ENCODE results near the gene ALDOB.
"Not testable (repeated sequence)": the region's sequence is repeated elsewhere in the genome, so short reads cannot be mapped to it uniquely, and the experiment has no call there.

Gene ALDOB

DNA sequence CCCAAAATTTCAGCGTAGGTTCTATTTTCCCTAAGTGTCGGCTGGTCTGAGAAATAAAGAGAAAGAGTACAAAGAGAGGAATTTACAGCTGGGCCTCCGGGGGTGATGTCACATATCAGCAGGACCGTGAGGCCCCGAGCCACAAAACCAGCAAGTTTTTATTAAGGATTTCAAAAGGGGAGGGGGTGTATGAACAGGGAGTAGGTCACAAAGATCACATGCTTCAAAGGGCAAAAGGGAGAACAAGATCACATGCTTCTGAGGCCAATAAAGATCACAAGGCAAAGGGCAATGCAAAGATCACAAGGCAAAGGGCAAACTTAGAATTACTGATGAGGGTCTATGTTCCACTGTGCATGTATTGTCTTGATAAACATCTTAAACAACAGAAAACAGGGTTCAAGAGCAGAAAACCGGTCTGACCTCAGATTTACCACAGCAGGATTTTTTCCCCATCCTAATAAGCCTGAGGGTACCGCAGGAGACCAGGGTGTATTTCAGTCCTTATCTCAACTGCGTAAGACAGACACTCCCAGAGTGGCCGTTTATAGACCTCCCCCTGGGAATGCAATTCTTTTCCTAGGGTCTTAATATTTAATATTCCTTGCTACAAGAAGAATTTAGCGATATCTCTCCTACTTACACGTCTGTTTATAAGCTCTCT lies 50.6 kb downstream of the ALDOB start, which contains the start of gene BAAT:
BAAT (minus strand) TSS at position 134 of the 664 bp plus-strand sequence. CDS start 13,602 bp downstream, outside the sequence.
- not testable (repeated sequence) for TF ChIP-seq SIN3A (IDR thresholded peaks at IDR 0.05; ENCODE audit: borderline replicate concordance, insufficient read depth, low read length); FOXP2 (optimal IDR thresholded peaks at IDR 0.05; ENCODE audit: borderline replicate concordance, extremely low read depth, extremely low read length, insufficient read depth); POLR2AphosphoS5 (IDR thresholded peaks at IDR 0.05; ENCODE audit: low read depth, low read length)

DNA sequence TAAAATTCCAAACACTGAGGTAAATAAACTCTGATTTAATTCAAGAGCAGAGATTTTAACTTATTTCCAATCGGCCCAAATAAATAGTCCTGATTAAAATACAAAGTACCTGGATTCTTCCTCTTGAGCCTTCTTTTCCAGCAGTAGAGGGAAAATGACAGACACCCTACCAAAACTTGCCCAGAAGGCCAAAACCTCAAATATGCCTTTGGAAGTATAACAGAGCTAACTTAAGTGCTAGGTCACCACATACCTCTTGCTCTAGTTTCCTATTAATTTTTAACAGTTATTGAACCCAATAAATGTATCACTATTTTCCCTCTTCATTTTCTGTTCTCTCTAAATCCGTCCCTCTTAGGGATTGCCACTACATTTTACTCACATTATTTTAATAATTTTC lies 52.2 kb downstream of the ALDOB start:
- TF ChIP-seq POLR2AphosphoS5 (IDR thresholded peaks at IDR 0.05; ENCODE audit: low read depth, low read length), result no peak
- no peak for TF ChIP-seq TAF1 (IDR thresholded peaks at IDR 0.05; ENCODE audit: borderline replicate concordance, insufficient read depth, low read length)
- TF ChIP-seq SIN3A (IDR thresholded peaks at IDR 0.05; ENCODE audit: borderline replicate concordance, insufficient read depth, low read length), result no peak
- no peak for TF ChIP-seq FOXP2 (optimal IDR thresholded peaks at IDR 0.05; ENCODE audit: borderline replicate concordance, extremely low read depth, extremely low read length, insufficient read depth)
- TF ChIP-seq, protein P1, sequence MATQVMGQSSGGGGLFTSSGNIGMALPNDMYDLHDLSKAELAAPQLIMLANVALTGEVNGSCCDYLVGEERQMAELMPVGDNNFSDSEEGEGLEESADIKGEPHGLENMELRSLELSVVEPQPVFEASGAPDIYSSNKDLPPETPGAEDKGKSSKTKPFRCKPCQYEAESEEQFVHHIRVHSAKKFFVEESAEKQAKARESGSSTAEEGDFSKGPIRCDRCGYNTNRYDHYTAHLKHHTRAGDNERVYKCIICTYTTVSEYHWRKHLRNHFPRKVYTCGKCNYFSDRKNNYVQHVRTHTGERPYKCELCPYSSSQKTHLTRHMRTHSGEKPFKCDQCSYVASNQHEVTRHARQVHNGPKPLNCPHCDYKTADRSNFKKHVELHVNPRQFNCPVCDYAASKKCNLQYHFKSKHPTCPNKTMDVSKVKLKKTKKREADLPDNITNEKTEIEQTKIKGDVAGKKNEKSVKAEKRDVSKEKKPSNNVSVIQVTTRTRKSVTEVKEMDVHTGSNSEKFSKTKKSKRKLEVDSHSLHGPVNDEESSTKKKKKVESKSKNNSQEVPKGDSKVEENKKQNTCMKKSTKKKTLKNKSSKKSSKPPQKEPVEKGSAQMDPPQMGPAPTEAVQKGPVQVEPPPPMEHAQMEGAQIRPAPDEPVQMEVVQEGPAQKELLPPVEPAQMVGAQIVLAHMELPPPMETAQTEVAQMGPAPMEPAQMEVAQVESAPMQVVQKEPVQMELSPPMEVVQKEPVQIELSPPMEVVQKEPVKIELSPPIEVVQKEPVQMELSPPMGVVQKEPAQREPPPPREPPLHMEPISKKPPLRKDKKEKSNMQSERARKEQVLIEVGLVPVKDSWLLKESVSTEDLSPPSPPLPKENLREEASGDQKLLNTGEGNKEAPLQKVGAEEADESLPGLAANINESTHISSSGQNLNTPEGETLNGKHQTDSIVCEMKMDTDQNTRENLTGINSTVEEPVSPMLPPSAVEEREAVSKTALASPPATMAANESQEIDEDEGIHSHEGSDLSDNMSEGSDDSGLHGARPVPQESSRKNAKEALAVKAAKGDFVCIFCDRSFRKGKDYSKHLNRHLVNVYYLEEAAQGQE (IDR thresholded peaks at IDR 0.05; ENCODE audit: insufficient read depth in 1 of 2, low read depth in 2 of 2, low read length in 2 of 2), result no peak

DNA sequence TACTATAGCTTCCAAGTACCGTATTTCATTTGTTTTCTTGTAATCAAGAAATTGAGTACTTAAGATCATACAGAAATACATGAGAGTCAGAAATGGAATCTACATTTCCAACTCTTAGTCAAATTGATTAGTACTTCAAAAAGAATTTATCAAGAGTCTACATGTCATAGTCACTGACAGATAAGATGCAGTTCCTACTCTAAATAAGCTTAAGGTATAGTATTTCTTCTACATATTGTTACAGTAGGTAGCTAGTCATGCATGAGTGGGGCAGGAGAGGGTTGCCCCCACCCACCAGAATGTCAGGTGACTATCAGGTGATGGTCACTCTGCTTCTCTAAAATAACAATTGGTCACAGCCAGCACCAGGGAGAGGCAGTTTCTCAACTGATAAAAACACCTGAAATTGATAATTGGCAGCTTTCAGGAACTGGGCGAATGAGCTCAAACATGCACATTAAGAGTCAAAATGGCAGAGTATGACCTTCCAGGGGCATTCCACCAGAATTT lies 53.7 kb downstream of the ALDOB start:
- TF ChIP-seq, protein P1 (IDR thresholded peaks at IDR 0.05; ENCODE audit: insufficient read depth in 1 of 2, low read depth in 2 of 2, low read length in 2 of 2), result no peak
- TF ChIP-seq FOXP2 (optimal IDR thresholded peaks at IDR 0.05; ENCODE audit: borderline replicate concordance, extremely low read depth, extremely low read length, insufficient read depth) (no peak), SIN3A (IDR thresholded peaks at IDR 0.05; ENCODE audit: borderline replicate concordance, insufficient read depth, low read length) (no peak), TAF1 (IDR thresholded peaks at IDR 0.05; ENCODE audit: borderline replicate concordance, insufficient read depth, low read length) (no peak), POLR2AphosphoS5 (IDR thresholded peaks at IDR 0.05; ENCODE audit: low read depth, low read length) (no peak)

DNA sequence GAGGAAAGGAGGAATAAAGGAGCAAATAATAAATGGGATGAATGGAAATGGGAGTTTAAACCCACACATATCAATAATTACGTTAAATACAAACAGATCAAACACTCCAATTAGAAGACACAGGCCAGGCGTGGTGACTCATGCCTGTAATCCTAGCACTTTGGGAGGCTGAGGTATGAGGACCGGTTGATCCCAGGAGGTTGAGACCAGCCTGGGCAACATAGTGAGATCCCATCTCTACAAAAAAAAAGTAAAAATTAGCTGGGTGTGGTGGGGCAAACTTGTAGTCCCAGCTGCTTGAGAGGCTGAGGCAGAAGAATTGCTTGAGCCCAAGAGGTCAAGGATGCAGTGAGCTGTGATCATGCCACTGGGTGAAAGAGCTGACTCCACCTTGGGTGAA lies 54.5 kb downstream of the ALDOB start:
- TF ChIP-seq SIN3A (IDR thresholded peaks at IDR 0.05; ENCODE audit: borderline replicate concordance, insufficient read depth, low read length) (no peak), TAF1 (IDR thresholded peaks at IDR 0.05; ENCODE audit: borderline replicate concordance, insufficient read depth, low read length) (no peak), POLR2AphosphoS5 (IDR thresholded peaks at IDR 0.05; ENCODE audit: low read depth, low read length) (no peak), FOXP2 (optimal IDR thresholded peaks at IDR 0.05; ENCODE audit: borderline replicate concordance, extremely low read depth, extremely low read length, insufficient read depth) (no peak)
- TF ChIP-seq, protein P1 (IDR thresholded peaks at IDR 0.05; ENCODE audit: insufficient read depth in 1 of 2, low read depth in 2 of 2, low read length in 2 of 2), result no peak

DNA sequence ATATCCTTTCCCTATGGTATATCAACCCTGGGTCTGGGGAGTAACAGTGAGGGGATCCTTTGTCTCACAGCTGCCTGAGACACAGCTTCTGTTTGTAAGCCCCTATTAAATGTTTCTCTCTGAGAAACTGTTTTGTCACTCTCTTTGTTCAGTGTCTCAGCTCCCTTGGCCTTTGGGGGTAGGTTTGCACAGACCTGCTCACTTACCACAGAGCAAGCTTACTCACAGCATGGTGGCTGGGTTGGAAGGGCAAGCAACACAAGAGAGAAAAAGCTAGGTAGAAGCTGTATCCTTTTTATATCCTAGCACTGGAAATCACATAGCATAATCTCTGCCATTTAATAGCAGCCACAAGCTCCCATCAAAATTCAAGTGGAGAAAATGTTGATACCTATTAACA lies 55.3 kb downstream of the ALDOB start:
- TF ChIP-seq, protein P1 (IDR thresholded peaks at IDR 0.05; ENCODE audit: insufficient read depth in 1 of 2, low read depth in 2 of 2, low read length in 2 of 2), result no peak
- TF ChIP-seq TAF1 (IDR thresholded peaks at IDR 0.05; ENCODE audit: borderline replicate concordance, insufficient read depth, low read length) (no peak), POLR2AphosphoS5 (IDR thresholded peaks at IDR 0.05; ENCODE audit: low read depth, low read length) (no peak), FOXP2 (optimal IDR thresholded peaks at IDR 0.05; ENCODE audit: borderline replicate concordance, extremely low read depth, extremely low read length, insufficient read depth) (no peak), SIN3A (IDR thresholded peaks at IDR 0.05; ENCODE audit: borderline replicate concordance, insufficient read depth, low read length) (no peak)
